GM12874 (cell line): ENCODE results near the gene HIVEP3.

ENCODE experiments used
- TF ChIP-seq, protein P1 (sequence below): IDR thresholded peaks from 2 replicates; pipeline ENCODE4 v1.5.1; 2011; ENCODE audit warnings: low read depth, mild to moderate bottlenecking, control low read depth, low read length, moderate library complexity; ENCODE audit not compliant: insufficient read depth

The HIVEP3 gene

GRCh38 chr1:41908288-41908895 lies 10.3 kb downstream of the HIVEP3 start:
- TF ChIP-seq, protein P1, sequence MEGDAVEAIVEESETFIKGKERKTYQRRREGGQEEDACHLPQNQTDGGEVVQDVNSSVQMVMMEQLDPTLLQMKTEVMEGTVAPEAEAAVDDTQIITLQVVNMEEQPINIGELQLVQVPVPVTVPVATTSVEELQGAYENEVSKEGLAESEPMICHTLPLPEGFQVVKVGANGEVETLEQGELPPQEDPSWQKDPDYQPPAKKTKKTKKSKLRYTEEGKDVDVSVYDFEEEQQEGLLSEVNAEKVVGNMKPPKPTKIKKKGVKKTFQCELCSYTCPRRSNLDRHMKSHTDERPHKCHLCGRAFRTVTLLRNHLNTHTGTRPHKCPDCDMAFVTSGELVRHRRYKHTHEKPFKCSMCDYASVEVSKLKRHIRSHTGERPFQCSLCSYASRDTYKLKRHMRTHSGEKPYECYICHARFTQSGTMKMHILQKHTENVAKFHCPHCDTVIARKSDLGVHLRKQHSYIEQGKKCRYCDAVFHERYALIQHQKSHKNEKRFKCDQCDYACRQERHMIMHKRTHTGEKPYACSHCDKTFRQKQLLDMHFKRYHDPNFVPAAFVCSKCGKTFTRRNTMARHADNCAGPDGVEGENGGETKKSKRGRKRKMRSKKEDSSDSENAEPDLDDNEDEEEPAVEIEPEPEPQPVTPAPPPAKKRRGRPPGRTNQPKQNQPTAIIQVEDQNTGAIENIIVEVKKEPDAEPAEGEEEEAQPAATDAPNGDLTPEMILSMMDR: no peak

- TF ChIP-seq, protein P1: no peak
Observed at GRCh38 chr1:41907446-41907845, 11.3 kb downstream of the HIVEP3 start.

- TF ChIP-seq, protein P1: no peak
Observed at GRCh38 chr1:41906943-41907342, 11.8 kb downstream of the HIVEP3 start.

DNA sequence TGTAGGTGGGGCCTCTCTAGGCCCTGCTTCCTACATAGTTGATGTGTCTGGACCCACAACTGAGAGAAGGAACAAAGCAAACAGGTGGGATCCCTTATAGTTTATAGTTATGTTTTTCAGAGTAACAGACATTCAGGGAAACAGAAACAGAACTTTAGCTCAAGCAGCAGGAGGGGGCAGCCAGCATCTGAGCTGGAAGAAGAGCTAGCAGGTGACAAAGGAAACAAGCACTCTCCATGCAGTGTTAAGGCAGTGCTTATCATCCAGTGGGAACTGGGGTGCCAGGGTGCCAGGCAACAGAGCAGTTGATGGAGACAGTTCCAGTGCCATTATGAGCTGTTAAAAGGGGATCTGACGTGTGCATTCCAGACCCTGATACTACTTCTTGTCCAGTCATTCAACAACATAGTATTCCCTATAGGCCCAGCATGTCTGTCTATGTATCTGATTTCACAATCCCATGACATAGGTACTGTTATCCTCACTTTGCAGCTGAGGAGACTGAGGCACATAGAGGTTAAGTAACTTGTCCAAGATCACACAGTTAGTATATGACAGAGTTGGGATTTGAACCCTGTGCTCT lies 13.5 kb downstream of the HIVEP3 start:
- TF ChIP-seq, protein P1: no peak

DNA sequence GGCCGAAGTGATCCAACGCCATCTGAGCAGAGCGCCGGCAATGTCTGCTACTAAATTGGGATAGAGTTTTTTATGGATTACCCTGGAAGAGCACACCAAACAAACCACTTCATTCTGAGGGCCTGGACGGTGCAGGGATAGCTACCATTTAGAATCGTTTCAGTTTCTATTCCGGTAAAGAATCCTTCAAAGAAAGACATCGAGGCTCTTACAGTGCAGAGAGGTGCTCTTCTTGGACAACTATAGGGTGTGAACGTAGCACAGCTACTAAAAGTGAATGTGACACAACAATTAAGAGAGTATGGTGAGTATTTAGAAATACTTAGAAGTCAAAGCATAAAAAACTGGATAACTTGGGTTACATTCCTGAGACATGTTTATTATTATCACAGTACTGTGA lies 16.1 kb downstream of the HIVEP3 start:
- TF ChIP-seq, protein P1: no peak

- TF ChIP-seq, protein P1: no peak
Observed at GRCh38 chr1:41902159-41902577, 16.6 kb downstream of the HIVEP3 start.

DNA sequence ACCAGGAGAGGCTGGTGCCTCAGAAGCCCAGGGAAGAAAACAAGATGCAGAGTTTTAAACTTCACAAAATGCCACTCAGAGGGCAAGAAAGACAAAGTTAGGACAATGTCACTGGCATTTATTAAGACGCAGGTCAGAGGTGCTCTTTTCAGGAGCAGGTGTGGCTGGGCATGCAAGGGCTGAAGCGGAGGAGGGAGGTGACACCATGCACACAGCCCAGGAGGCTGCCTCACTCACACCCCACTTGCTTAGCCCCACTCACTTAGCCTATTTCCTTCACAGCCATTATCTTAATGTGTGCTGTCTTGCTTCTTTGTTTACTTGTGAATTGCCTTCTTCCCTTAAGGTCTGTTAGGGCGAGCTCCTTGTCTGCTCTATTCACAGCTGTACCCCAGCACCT lies 17.2 kb downstream of the HIVEP3 start:
- TF ChIP-seq, protein P1: no peak
